IPS-15b (cell line): ENCODE results near the gene WBP1L.

ENCODE experiments used
- H3K27me3 ChIP-seq: one replicate; pipeline ENCODE4 v1.6.1; 2013; ENCODE audit warnings: low read length; ENCODE audit not compliant: control insufficient read depth, insufficient read depth
- H3K36me3 ChIP-seq: one replicate; pipeline ENCODE4 v1.6.1; 2013; ENCODE audit warnings: low read length; ENCODE audit not compliant: control insufficient read depth, insufficient read depth
- H3K4me1 ChIP-seq: one replicate; pipeline ENCODE4 v1.6.1; 2013; ENCODE audit warnings: mild to moderate bottlenecking, low read length; ENCODE audit not compliant: control insufficient read depth, insufficient read depth
- H3K4me3 ChIP-seq: one replicate; pipeline ENCODE4 v1.5.1; 2013; ENCODE audit warnings: low read depth, low read length
- H3K9ac ChIP-seq: one replicate; pipeline ENCODE4 v1.6.1; 2013; ENCODE audit warnings: low read depth, mild to moderate bottlenecking, low read length
- H3K9me3 ChIP-seq: one replicate; pipeline ENCODE4 v1.6.1; 2013; ENCODE audit warnings: mild to moderate bottlenecking, low read length; ENCODE audit not compliant: control insufficient read depth, insufficient read depth

WBP1L gene

DNA sequence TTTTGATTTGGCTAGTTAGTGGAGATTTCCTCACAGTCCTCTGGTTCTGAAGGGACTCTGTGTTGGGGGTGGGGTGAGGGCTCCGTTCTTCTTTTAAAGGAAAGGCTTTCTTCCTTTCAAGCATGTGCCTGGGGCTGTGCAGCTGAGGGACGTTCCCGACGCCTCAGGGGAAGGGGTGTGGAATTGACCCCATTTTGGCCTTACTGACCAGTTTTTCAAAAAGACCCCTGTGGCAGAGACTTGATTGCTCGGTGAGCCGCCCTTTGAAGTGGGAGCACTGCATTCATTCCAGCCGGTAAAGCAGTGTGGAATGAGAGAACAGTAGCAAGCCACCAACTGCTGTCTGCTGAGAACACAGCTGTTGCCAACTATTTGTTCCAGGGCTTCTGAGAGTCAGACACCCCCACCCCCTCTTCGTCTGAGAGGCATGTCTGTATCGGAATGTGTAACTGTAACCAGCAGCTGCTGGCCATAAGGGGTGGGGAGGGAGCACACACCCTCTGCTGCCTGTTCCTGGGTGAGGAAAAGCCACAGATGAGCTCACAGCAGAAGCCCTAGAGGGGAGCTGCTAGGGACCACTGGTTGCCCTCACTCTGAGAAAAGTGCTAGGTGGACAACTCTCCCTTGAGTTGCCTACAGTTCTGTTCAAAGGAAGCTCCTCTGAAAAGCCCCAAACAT lies 33.2 kb downstream of the WBP1L start:
- no peak overlapping the region for H3K9ac ChIP-seq
- no peak overlapping the region for H3K4me3 ChIP-seq
- H3K27me3 ChIP-seq: no peaks in the 10 kb centered on the region
- peaks cover 34% of the 10 kb centered on the region for H3K4me1 ChIP-seq
- no peaks in the 10 kb centered on the region for H3K9me3 ChIP-seq
- no peaks in the 10 kb centered on the region for H3K36me3 ChIP-seq

DNA sequence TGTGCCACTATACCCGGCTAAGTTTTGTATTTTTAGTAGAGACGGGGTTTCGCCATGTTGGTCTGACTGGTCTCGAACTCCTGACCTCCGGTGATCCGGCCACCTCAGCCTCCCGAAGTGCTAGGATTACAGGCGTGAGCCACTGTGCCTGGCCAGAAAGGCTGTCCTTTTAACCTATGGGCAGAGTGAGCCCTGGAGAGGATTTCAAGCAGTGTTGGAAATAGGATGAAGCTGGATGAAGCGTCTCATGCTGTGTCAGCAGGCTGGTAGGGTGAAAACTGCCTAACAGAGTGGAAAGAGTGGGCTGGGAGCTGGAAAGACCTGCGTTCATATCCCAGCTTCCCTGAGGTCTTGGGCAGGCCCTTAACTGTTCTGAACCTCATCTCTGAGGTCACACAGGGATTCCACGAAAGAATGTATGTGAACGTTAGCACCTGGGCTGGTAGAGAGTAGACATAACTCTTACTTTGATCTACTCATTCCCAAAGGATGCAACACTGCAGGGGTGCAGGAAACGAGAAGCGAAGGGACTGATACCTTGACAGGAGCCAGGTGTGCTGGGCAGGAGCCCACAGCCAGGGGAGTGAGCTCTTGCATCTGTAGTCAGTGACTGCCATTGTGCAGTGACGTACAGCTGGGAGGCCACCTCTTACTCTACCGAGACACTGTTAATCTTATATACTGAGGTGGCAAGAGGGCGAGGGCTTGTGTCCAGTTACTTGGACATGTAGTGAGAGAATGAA lies 34.1 kb downstream of the WBP1L start:
- Histone ChIP-seq H3K9me3 (no peaks in the 10 kb centered on the region), H3K27me3 (no peaks in the 10 kb centered on the region), H3K4me3 (no peak overlapping the region), H3K9ac (no peak overlapping the region), H3K4me1 (peaks cover 34% of the 10 kb centered on the region), H3K36me3 (no peaks in the 10 kb centered on the region)

DNA sequence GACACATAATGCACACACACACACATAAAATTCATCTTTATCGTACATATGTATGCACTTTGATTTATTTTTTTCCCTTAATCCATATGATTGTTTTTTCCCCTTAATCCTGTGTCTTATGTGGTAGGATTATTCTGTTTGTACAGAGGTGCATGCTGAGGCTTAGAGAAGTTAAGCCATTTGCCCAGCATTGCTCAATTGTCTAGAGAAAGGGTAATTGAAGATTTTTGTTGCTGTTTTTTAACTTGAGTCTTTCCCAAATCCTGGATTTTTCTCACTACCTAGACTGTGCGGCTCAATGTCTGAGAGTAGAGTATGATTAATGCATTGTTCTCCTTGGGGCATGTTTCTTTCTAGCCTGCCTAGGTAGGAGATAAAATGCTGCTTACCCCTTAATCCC lies 35.0 kb downstream of the WBP1L start:
- peaks cover 34% of the 10 kb centered on the region for H3K4me1 ChIP-seq

DNA sequence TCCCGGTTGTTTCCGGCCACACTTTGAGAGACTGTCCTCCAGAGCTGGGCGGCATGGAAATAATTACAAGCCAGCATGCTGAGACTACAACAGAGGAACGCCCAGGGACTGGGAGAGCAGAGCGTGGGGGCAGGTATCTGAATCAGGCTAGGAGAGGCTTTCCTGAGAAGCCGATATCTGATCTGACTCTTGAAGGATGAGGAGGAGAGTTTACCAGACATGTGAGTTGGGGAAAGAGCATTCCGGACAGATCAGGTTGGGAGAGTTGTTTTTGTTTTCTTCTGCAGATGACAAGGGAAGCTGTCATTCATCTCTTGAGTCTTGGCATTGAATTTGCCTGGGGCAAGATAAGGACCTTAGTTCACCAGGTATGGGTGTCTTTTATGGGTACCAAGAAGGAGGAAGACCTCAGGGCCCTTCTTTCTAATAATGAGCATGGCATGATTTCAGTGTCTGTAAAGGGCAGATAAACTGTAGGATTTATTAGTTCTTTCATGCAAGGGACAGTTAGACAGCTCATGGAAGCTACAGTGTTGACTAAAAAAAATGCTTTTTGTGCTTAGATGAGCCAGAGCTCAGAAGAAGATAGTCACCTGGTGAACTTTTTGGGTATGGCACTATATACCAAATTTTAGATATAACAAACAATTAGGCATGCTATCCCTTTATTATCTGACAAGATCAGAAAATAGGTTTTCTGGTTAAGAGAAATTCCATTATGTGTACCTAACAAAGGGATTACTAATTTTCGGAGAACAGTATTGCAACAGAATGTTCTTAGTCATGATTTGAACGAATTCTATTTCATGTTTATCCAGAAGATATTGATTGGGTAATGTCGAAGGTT lies 36.2 kb downstream of the WBP1L start:
- H3K4me1 ChIP-seq: peaks cover 34% of the 10 kb centered on the region
- H3K36me3 ChIP-seq: no peaks in the 10 kb centered on the region
- H3K9ac ChIP-seq: no peak overlapping the region
- no peak overlapping the region for H3K4me3 ChIP-seq
- no peaks in the 10 kb centered on the region for H3K27me3 ChIP-seq
- H3K9me3 ChIP-seq: no peaks in the 10 kb centered on the region

More for the DNA sequence above, 35.0 kb downstream of the WBP1L start:
- no peak overlapping the region for H3K4me3 ChIP-seq
- no peaks in the 10 kb centered on the region for H3K9me3 ChIP-seq
- no peaks in the 10 kb centered on the region for H3K36me3 ChIP-seq
- no peak overlapping the region for H3K9ac ChIP-seq
- H3K27me3 ChIP-seq: no peaks in the 10 kb centered on the region

DNA sequence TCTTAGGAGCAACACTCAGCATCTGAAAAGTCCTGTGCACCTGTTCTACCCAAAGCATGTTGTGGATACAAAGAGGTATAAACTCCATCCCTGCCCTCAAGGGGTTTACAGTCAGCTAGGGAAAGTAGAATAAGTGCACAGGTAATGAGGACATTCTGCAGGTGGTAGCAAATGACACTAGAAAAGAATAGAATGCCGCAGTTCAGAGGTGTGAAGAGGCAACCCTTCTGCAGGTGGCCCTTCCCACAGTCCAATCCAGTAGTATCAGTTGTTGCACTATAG lies 36.7 kb downstream of the WBP1L start:
- Histone ChIP-seq H3K4me3 (no peak overlapping the region), H3K9ac (no peak overlapping the region), H3K4me1 (peaks cover 32% of the 10 kb centered on the region), H3K9me3 (no peaks in the 10 kb centered on the region), H3K36me3 (no peaks in the 10 kb centered on the region), H3K27me3 (no peaks in the 10 kb centered on the region)

GRCh38 chr10:102781090-102781920 lies 37.6 kb downstream of the WBP1L start:
- Histone ChIP-seq H3K9ac (no peak overlapping the region), H3K4me1 (peaks cover 27% of the 10 kb centered on the region), H3K27me3 (no peaks in the 10 kb centered on the region), H3K4me3 (no peak overlapping the region), H3K36me3 (no peaks in the 10 kb centered on the region), H3K9me3 (no peaks in the 10 kb centered on the region)

DNA sequence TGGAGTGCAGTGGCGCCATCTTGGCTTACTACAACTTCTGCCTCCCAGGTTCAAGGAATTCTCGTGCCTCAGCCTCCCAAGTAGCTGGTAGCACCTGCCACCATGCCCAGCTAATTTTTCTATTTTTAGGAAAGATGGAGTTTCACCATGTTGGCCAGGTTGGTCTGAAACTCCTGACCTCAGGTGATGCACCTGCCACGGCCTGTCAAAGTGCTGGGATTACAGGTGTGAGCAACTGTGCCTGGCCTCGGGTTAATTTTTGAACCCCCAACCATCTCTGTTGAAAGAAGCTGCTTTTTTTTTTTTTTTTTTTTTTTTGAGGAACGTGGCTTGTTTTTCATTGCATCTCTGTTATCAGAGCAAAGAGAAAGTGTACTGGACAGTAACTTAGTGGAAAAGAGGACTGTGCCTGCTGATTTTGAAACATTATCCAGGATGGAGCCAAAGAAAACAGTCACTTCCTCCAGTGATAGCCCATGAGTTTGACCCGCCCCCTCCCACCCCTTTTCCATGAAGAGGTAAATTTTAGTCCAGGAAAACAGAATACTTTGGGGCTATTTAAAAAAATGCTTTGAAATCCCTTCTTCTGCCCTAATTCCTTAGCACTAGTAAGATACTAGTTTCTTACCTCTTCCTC lies 38.3 kb downstream of the WBP1L start:
- Histone ChIP-seq H3K4me3 (no peak overlapping the region), H3K36me3 (no peaks in the 10 kb centered on the region), H3K27me3 (no peaks in the 10 kb centered on the region), H3K4me1 (peaks cover 23% of the 10 kb centered on the region), H3K9me3 (no peaks in the 10 kb centered on the region), H3K9ac (no peak overlapping the region)

GRCh38 chr10:102782673-102783551 lies 39.2 kb downstream of the WBP1L start:
- Histone ChIP-seq H3K9ac (no peak overlapping the region), H3K4me1 (peaks cover 18% of the 10 kb centered on the region), H3K4me3 (no peak overlapping the region), H3K9me3 (no peaks in the 10 kb centered on the region), H3K27me3 (no peaks in the 10 kb centered on the region), H3K36me3 (no peaks in the 10 kb centered on the region)

GRCh38 chr10:102783568-102783967 lies 39.8 kb downstream of the WBP1L start:
- no peak overlapping the region for H3K4me3 ChIP-seq
- H3K9ac ChIP-seq: no peak overlapping the region
- H3K27me3 ChIP-seq: no peaks in the 10 kb centered on the region
- no peaks in the 10 kb centered on the region for H3K36me3 ChIP-seq
- H3K4me1 ChIP-seq: peaks cover 12% of the 10 kb centered on the region
- no peaks in the 10 kb centered on the region for H3K9me3 ChIP-seq

DNA sequence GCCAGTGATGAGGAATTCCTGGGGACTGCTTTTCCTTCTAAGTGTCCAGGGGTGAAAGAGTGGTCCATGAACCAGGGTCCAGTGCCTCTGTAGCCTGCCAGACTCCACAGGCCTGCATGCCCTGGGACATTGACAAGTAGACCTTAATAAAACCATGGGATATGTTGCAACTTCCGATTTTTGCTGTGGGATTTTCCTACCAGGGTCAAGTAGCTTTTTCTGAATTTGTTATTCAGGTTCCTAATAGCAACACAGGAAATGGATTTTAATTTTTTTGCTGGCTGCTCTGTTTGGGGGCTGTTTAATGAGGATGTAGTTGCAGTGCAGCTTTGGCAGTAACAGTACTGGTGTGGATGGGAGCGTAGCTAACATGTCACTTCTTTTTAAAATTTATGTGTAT lies 42.1 kb downstream of the WBP1L start:
- H3K4me3 ChIP-seq: no peak overlapping the region
- peaks cover 4% of the 10 kb centered on the region for H3K4me1 ChIP-seq
- H3K9me3 ChIP-seq: no peaks in the 10 kb centered on the region
- H3K27me3 ChIP-seq: no peaks in the 10 kb centered on the region
- no peaks in the 10 kb centered on the region for H3K36me3 ChIP-seq
- H3K9ac ChIP-seq: no peak overlapping the region
